Measurements from ENCODE around the gene TNFSF4.

Gene TNFSF4

DNA sequence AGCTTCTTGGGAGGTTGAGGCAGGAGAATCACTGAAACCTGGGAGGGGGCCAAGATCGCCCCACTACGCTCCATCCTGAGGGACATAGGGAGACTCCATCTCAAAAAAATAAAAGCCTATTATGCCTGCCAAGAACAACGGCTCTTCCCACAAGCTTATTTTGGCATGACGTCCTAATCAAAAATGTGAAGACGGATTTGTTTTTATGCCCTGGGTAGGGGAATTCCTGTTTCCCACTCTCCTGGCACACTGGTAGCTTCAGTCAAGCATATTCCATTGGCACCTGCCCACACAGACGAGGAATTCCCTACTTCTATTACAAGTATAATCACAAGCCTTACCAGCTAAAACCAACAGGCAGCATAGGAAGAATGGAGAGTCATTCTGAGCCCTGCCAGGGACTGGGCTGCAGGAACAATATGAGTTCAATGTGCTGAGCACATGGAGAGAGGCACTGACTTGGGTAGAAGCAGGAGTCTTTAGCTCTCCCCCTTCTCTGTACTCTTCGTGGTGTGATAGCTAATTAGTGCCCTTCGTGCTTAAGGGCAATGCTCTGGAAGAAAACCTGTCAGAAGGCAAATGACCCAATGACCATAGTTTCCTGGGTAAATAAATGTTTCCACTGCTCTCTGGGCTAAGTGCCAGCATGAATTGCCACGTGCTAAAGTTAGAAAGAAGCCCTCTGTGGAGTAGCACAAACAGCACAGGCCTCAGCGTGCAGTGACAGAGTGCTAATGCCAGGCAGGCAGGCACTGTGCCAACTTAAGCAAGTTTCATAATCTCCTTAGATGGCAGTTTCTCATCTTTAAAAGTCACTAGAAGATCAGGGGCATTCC is 16.8 kb downstream of the TNFSF4 start:
- H3K36me3 ChIP-seq (ENCODE audit: control insufficient read depth in 4 of 4, insufficient read depth in 4 of 4, low read length in 3 of 4): peaks cover 10 to 27% (median 14%) of the 10 kb centered on the region in 4 experiments
- CTCF ChIA-PET: interaction anchor here (0.7 to 6.0 kb wide), 8 partner anchors 10 to 433 kb away, joined by 3 to 34 read pairs (median 4); no protein-coding TSS in a partner anchor
- H3K4me3 ChIP-seq (ENCODE audit: control insufficient read depth in 1 of 7, extremely low read depth in 1 of 7, insufficient read depth in 4 of 7, low read depth in 2 of 7, low read length in 6 of 7): peak overlapping the region in 3 of 7 experiments; percentile 5 to 25 (median 23)
- H3K27ac ChIP-seq (ENCODE audit: insufficient read depth in 1 of 2, low read depth in 1 of 2, low read length in 2 of 2, poor library complexity in 1 of 2, severe bottlenecking in 2 of 2): peak overlapping the region; percentile 25 to 59
- 69% methylated on average over 8 of the region's 10 CpGs for WGBS (ENCODE audit: insufficient coverage)
- peaks cover 13 to 40% (median 32%) of the 10 kb centered on the region in 4 experiments for H3K4me1 ChIP-seq (ENCODE audit: control extremely low read depth in 1 of 4, control insufficient read depth in 4 of 4, insufficient read depth in 4 of 4, low read length in 3 of 4)
- POLR2A ChIA-PET: interaction anchor here (0.8 kb wide), 1 partner anchor 15 kb away, joined by 3 read pairs; no protein-coding TSS in a partner anchor
- no peaks in the 10 kb centered on the region for H3K9me3 ChIP-seq (ENCODE audit: control extremely low read depth in 1 of 5, control insufficient read depth in 4 of 5, insufficient read depth in 2 of 5, low read depth in 1 of 5, low read length in 4 of 5)
- DNase-seq: peak in 2 of 3 donors; percentile 81 to 83
- no peaks in the 10 kb centered on the region for H3K27me3 ChIP-seq (replicated peaks in 2 of 5; ENCODE audit: control insufficient read depth in 4 of 5, insufficient read depth in 5 of 5, low read length in 4 of 5)

DNA sequence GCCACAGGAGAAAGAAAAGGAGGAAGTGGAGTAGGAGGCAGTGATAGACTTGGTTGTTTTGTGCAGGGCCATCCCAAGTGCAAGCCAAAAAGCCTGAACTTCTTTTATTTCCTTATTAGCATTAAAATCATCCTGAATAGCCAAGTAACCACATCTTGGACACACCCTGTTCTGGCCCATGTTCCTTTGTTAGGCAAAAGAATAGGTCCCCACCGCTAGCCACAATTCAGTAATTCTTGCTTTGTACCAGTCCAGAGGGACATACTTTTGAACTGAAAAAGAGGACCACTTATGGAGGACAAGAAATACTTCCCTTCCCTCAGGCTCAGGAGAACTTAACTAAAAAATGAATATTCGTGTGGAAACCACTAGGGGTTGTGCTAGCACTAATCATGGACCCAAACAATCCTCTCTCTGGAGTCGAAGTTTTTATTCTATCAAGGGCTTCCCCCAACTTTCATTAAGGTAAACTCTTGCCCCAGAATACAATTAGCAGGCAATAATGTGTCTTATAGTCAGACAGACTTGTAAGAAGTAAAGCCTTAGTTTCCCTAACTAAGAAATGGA is 19.4 kb downstream of the TNFSF4 start:
- H3K36me3 ChIP-seq (ENCODE audit: control insufficient read depth in 4 of 4, insufficient read depth in 4 of 4, low read length in 3 of 4): peaks cover 11 to 51% (median 16%) of the 10 kb centered on the region in 4 experiments
- no peaks in the 10 kb centered on the region for H3K9me3 ChIP-seq (ENCODE audit: control extremely low read depth in 1 of 5, control insufficient read depth in 4 of 5, insufficient read depth in 2 of 5, low read depth in 1 of 5, low read length in 4 of 5)
- H3K4me1 ChIP-seq (ENCODE audit: control extremely low read depth in 1 of 4, control insufficient read depth in 4 of 4, insufficient read depth in 4 of 4, low read length in 3 of 4): peaks cover 9 to 25% (median 21%) of the 10 kb centered on the region in 4 experiments
- H3K4me3 ChIP-seq (ENCODE audit: control insufficient read depth in 1 of 7, extremely low read depth in 1 of 7, insufficient read depth in 4 of 7, low read depth in 2 of 7, low read length in 6 of 7): no peak overlapping the region
- DNase-seq: no peak
- WGBS (ENCODE audit: insufficient coverage): 100% methylated on average over 2 of the region's 3 CpGs
- ChIA-PET POLR2A (no interaction called here), CTCF (no interaction called here)
- no peaks in the 10 kb centered on the region for H3K27me3 ChIP-seq (replicated peaks in 2 of 5; ENCODE audit: control insufficient read depth in 4 of 5, insufficient read depth in 5 of 5, low read length in 4 of 5)
- H3K27ac ChIP-seq (ENCODE audit: insufficient read depth in 1 of 2, low read depth in 1 of 2, low read length in 2 of 2, poor library complexity in 1 of 2, severe bottlenecking in 2 of 2): no peak overlapping the region

- Histone ChIP-seq H3K27me3 (replicated peaks in 2 of 5; ENCODE audit: control insufficient read depth in 4 of 5, insufficient read depth in 5 of 5, low read length in 4 of 5) (no peaks in the 10 kb centered on the region), H3K4me3 (ENCODE audit: control insufficient read depth in 1 of 7, extremely low read depth in 1 of 7, insufficient read depth in 4 of 7, low read depth in 2 of 7, low read length in 6 of 7) (no peak overlapping the region), H3K9me3 (ENCODE audit: control extremely low read depth in 1 of 5, control insufficient read depth in 4 of 5, insufficient read depth in 2 of 5, low read depth in 1 of 5, low read length in 4 of 5) (peaks cover 0 to 8% (median 2%) of the 10 kb centered on the region in 5 experiments), H3K36me3 (ENCODE audit: control insufficient read depth in 4 of 4, insufficient read depth in 4 of 4, low read length in 3 of 4) (peaks cover 4 to 48% (median 8%) of the 10 kb centered on the region in 4 experiments), H3K27ac (ENCODE audit: insufficient read depth in 1 of 2, low read depth in 1 of 2, low read length in 2 of 2, poor library complexity in 1 of 2, severe bottlenecking in 2 of 2) (no peak overlapping the region), H3K4me1 (ENCODE audit: control extremely low read depth in 1 of 4, control insufficient read depth in 4 of 4, insufficient read depth in 4 of 4, low read length in 3 of 4) (no peaks in the 10 kb centered on the region)
- CTCF ChIA-PET: interaction anchor here (1.3 kb wide), 1 partner anchor 21 kb away, joined by 4 read pairs; no protein-coding TSS in a partner anchor
- WGBS (ENCODE audit: insufficient coverage): no CpG with 5 or more reads among the region's 4 CpGs
- POLR2A ChIA-PET: no interaction called here
- no peak for DNase-seq
Measured at GRCh38 chr1:173181791-173182190, 25.3 kb downstream of the TNFSF4 start.

DNA sequence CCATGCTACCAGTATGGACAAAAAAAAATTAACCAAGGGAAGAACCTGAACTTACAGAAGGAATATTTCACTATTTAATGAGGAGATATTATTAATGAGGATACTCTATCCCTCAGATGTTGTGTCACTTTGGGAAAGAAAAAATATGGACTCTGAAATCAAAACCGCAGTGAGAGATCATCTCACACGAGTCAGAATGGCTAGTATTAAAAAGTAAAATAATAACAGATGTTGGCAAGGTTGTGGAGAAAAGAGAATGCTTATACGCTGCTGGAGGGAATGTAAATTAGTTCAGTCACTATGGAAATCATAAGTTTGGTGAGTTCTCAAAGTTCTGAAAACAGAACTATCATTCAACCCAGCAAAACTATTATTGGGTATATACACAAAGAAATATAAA is 30.9 kb downstream of the TNFSF4 start:
- 100% methylated on average over 3 of the region's 3 CpGs for WGBS (ENCODE audit: insufficient coverage)
- peaks cover 0 to 8% (median 5%) of the 10 kb centered on the region in 4 experiments for H3K36me3 ChIP-seq (ENCODE audit: control insufficient read depth in 4 of 4, insufficient read depth in 4 of 4, low read length in 3 of 4)
- peaks cover 0 to 16% (median 2%) of the 10 kb centered on the region in 4 experiments for H3K4me1 ChIP-seq (ENCODE audit: control extremely low read depth in 1 of 4, control insufficient read depth in 4 of 4, insufficient read depth in 4 of 4, low read length in 3 of 4)
- H3K27me3 ChIP-seq (replicated peaks in 2 of 5; ENCODE audit: control insufficient read depth in 4 of 5, insufficient read depth in 5 of 5, low read length in 4 of 5): no peaks in the 10 kb centered on the region
- peaks cover 3 to 31% (median 21%) of the 10 kb centered on the region in 5 experiments for H3K9me3 ChIP-seq (ENCODE audit: control extremely low read depth in 1 of 5, control insufficient read depth in 4 of 5, insufficient read depth in 2 of 5, low read depth in 1 of 5, low read length in 4 of 5)
- peak overlapping the region in 1 of 2 experiments; percentile 20 for H3K27ac ChIP-seq (ENCODE audit: insufficient read depth in 1 of 2, low read depth in 1 of 2, low read length in 2 of 2, poor library complexity in 1 of 2, severe bottlenecking in 2 of 2)
- H3K4me3 ChIP-seq (ENCODE audit: control insufficient read depth in 1 of 7, extremely low read depth in 1 of 7, insufficient read depth in 4 of 7, low read depth in 2 of 7, low read length in 6 of 7): no peak overlapping the region
- DNase-seq: no peak
- CTCF ChIA-PET: interaction anchor here (0.8 to 1.2 kb wide), 2 partner anchors 11 to 19 kb away, joined by 3 read pairs; no protein-coding TSS in a partner anchor
- POLR2A ChIA-PET: no interaction called here

DNA sequence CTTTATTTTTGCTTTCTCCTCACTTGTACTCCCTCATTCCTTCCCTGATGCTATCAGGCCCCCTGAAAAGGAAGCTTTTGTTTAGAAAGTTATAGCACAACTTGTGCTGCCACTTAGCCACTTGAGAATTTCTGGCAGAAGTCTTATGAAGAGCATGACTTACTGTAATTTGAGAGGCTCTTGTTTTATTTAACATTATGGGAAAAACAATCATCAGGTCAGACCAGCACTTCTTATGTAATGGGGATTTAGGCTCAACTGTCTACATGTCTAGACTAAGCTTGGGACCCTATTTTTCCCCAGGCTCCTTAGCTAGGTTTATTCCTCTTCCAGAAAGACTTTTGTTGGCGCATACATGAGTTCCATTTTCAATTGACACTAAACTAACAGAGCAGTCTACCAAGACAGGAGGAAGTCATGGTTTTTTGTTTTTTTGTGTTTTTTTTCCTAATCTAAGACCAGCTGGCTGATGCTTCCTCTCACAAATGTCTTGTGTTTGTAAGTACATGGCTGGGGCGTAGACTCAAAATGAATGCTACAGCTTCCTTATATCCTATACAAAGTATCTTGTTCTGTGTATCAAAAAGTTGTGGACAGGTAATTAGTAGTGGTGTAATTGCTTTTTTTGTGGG is 31.5 kb downstream of the TNFSF4 start:
- Histone ChIP-seq H3K36me3 (ENCODE audit: control insufficient read depth in 4 of 4, insufficient read depth in 4 of 4, low read length in 3 of 4) (peaks cover 0 to 8% (median 5%) of the 10 kb centered on the region in 4 experiments), H3K4me1 (ENCODE audit: control extremely low read depth in 1 of 4, control insufficient read depth in 4 of 4, insufficient read depth in 4 of 4, low read length in 3 of 4) (peaks cover 0 to 16% (median 2%) of the 10 kb centered on the region in 4 experiments), H3K27me3 (replicated peaks in 2 of 5; ENCODE audit: control insufficient read depth in 4 of 5, insufficient read depth in 5 of 5, low read length in 4 of 5) (no peaks in the 10 kb centered on the region), H3K27ac (ENCODE audit: insufficient read depth in 1 of 2, low read depth in 1 of 2, low read length in 2 of 2, poor library complexity in 1 of 2, severe bottlenecking in 2 of 2) (peak overlapping the region in 1 of 2 experiments; percentile 20), H3K4me3 (ENCODE audit: control insufficient read depth in 1 of 7, extremely low read depth in 1 of 7, insufficient read depth in 4 of 7, low read depth in 2 of 7, low read length in 6 of 7) (peak overlapping the region in 1 of 7 experiments; percentile 49), H3K9me3 (ENCODE audit: control extremely low read depth in 1 of 5, control insufficient read depth in 4 of 5, insufficient read depth in 2 of 5, low read depth in 1 of 5, low read length in 4 of 5) (peaks cover 3 to 37% (median 21%) of the 10 kb centered on the region in 5 experiments)
- POLR2A ChIA-PET: no interaction called here
- CTCF ChIA-PET: interaction anchor here (0.8 to 1.4 kb wide), 3 partner anchors 11 to 19 kb away, joined by 3 read pairs; no protein-coding TSS in a partner anchor
- no CpG with 5 or more reads among the region's 2 CpGs for WGBS (ENCODE audit: insufficient coverage)
- peak in 2 of 3 donors; percentile 80 to 91 for DNase-seq

DNA sequence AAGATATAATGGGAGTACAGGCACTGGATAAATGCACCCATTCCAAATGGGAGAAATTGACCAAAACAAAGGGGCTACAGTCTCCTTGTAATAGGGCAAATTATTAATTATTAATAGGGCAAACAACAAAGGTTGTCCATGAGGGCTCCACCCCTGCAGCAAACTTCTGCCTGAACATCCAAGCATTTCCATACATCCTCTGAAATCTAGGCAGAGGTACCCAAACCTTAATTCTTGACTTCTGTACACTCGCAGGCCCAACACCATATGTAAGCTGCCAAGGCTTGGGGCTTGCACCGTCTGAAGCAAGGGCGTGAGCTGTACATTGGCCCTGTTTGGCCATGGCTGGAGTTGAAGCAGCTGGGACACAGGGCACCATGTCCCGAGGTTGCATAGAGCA is 33.7 kb downstream of the TNFSF4 start:
- H3K4me1 ChIP-seq (ENCODE audit: control extremely low read depth in 1 of 4, control insufficient read depth in 4 of 4, insufficient read depth in 4 of 4, low read length in 3 of 4): peaks cover 0 to 16% (median 2%) of the 10 kb centered on the region in 4 experiments
- no peaks in the 10 kb centered on the region for H3K27me3 ChIP-seq (replicated peaks in 2 of 5; ENCODE audit: control insufficient read depth in 4 of 5, insufficient read depth in 5 of 5, low read length in 4 of 5)
- CTCF ChIA-PET: no interaction called here
- 100% methylated on average over 3 of the region's 4 CpGs for WGBS (ENCODE audit: insufficient coverage)
- POLR2A ChIA-PET: no interaction called here
- no peak for DNase-seq
- no peak overlapping the region for H3K4me3 ChIP-seq (ENCODE audit: control insufficient read depth in 1 of 7, extremely low read depth in 1 of 7, insufficient read depth in 4 of 7, low read depth in 2 of 7, low read length in 6 of 7)
- peaks cover 0 to 8% (median 4%) of the 10 kb centered on the region in 4 experiments for H3K36me3 ChIP-seq (ENCODE audit: control insufficient read depth in 4 of 4, insufficient read depth in 4 of 4, low read length in 3 of 4)
- peaks cover 9 to 34% (median 19%) of the 10 kb centered on the region in 5 experiments for H3K9me3 ChIP-seq (ENCODE audit: control extremely low read depth in 1 of 5, control insufficient read depth in 4 of 5, insufficient read depth in 2 of 5, low read depth in 1 of 5, low read length in 4 of 5)
- H3K27ac ChIP-seq (ENCODE audit: insufficient read depth in 1 of 2, low read depth in 1 of 2, low read length in 2 of 2, poor library complexity in 1 of 2, severe bottlenecking in 2 of 2): no peak overlapping the region
